Activated CD4-positive, alpha-beta memory T cell treated with anti-CD3 and anti-CD28 coated beads, Interleukin-2, amount 10 ng/mL, durations not matched to agents 7 days and 5 days (primary cell): ENCODE data around the gene TMPRSS11A. TPM values are rescaled to one million over a fixed set of nuclear protein-coding genes. Genes with fewer than 3 reads are reported as not detected.

Source experiments
- CTCF ChIA-PET: fragments of 350-600 bp; sonication (Branson Sonifier 250); formaldehyde crosslinking; loops from one replicate; lab custom pipeline; 2021; ENCODE audit warnings: antibody characterized with exemption, inconsistent platforms; lab: Charles Lee
- POLR2A ChIA-PET: fragments of 350-600 bp; sonication (Branson Sonifier 250); formaldehyde crosslinking; loops from one replicate; lab custom pipeline; 2021; ENCODE audit warnings: antibody characterized with exemption; lab: Charles Lee
- DNase-seq: peaks from one replicate; pipeline ENCODE4 v3.0.0-alpha.2; 2020
- H3K27ac Mint-ChIP-seq: one replicate; pipeline ENCODE4 v1.8.0; 2021; ENCODE audit warnings: mild to moderate bottlenecking, mixed read lengths
- H3K27me3 Mint-ChIP-seq: one replicate; pipeline ENCODE4 v1.8.0; 2021; ENCODE audit warnings: mixed read lengths
- H3K36me3 Mint-ChIP-seq: one replicate; pipeline ENCODE4 v1.8.0; 2021; ENCODE audit warnings: low read depth, mixed read lengths
- H3K4me1 Mint-ChIP-seq: one replicate; pipeline ENCODE4 v1.8.0; 2021; ENCODE audit warnings: mixed read lengths
- H3K4me3 Mint-ChIP-seq: one replicate; pipeline ENCODE4 v1.8.0; 2021; ENCODE audit warnings: mild to moderate bottlenecking, mixed read lengths
- H3K9me3 Mint-ChIP-seq: one replicate; pipeline ENCODE4 v1.8.0; 2021; ENCODE audit warnings: mixed read lengths
- total RNA-seq, 2 experiments: library from RNA; stranded (reverse); gene quantifications; one replicate each; pipeline ENCODE4 v1.2.3, GENCODE V29; 2021

TMPRSS11A gene
- total RNA-seq, 2 experiments from 2014 or later = not detected

- Mint-ChIP-seq H3K36me3 (no peaks in the 10 kb centered on the region), H3K27me3 (peaks cover 14% of the 10 kb centered on the region), H3K9me3 (no peaks in the 10 kb centered on the region), H3K4me3 (no peak overlapping the region), H3K4me1 (no peaks in the 10 kb centered on the region), H3K27ac (no peak overlapping the region)
- no peak for DNase-seq
- CTCF ChIA-PET = no interaction called here
- POLR2A ChIA-PET = no interaction called here
These were observed 29.5 kb downstream of the TMPRSS11A start for GRCh38 chr4:67933755-67934154.

GRCh38 chr4:67933038-67933437 lies 30.3 kb downstream of the TMPRSS11A start:
- DNase-seq = no peak
- Mint-ChIP-seq H3K9me3 (no peaks in the 10 kb centered on the region), H3K27ac (no peak overlapping the region), H3K36me3 (no peaks in the 10 kb centered on the region), H3K4me1 (no peaks in the 10 kb centered on the region), H3K27me3 (peaks cover 17% of the 10 kb centered on the region), H3K4me3 (no peak overlapping the region)
- ChIA-PET CTCF (no interaction called here), POLR2A (no interaction called here)

GRCh38 chr4:67931256-67931655 lies 32.0 kb downstream of the TMPRSS11A start:
- Mint-ChIP-seq H3K36me3 (no peaks in the 10 kb centered on the region), H3K9me3 (no peaks in the 10 kb centered on the region), H3K4me1 (no peaks in the 10 kb centered on the region), H3K27ac (no peak overlapping the region), H3K27me3 (peaks cover 17% of the 10 kb centered on the region), H3K4me3 (no peak overlapping the region)
- CTCF ChIA-PET = no interaction called here
- no peak for DNase-seq
- POLR2A ChIA-PET = no interaction called here

GRCh38 chr4:67929426-67929825 lies 33.9 kb downstream of the TMPRSS11A start:
- no peaks in the 10 kb centered on the region for H3K36me3 Mint-ChIP-seq
- no peaks in the 10 kb centered on the region for H3K4me1 Mint-ChIP-seq
- ChIA-PET POLR2A (no interaction called here), CTCF (no interaction called here)
- H3K27ac Mint-ChIP-seq = no peak overlapping the region
- no peaks in the 10 kb centered on the region for H3K9me3 Mint-ChIP-seq
- peaks cover 13% of the 10 kb centered on the region for H3K27me3 Mint-ChIP-seq
- no peak for DNase-seq
- no peak overlapping the region for H3K4me3 Mint-ChIP-seq

GRCh38 chr4:67928546-67928945 lies 34.7 kb downstream of the TMPRSS11A start:
- Mint-ChIP-seq H3K4me1 (no peaks in the 10 kb centered on the region), H3K9me3 (no peaks in the 10 kb centered on the region), H3K36me3 (no peaks in the 10 kb centered on the region), H3K4me3 (no peak overlapping the region), H3K27ac (no peak overlapping the region), H3K27me3 (peaks cover 12% of the 10 kb centered on the region)
- DNase-seq = no peak
- ChIA-PET POLR2A (no interaction called here), CTCF (no interaction called here)

GRCh38 chr4:67927251-67927650 lies 36.0 kb downstream of the TMPRSS11A start:
- no peaks in the 10 kb centered on the region for H3K4me1 Mint-ChIP-seq
- ChIA-PET POLR2A (no interaction called here), CTCF (no interaction called here)
- DNase-seq = no peak
- no peaks in the 10 kb centered on the region for H3K9me3 Mint-ChIP-seq
- no peak overlapping the region for H3K4me3 Mint-ChIP-seq
- no peak overlapping the region for H3K27ac Mint-ChIP-seq
- H3K27me3 Mint-ChIP-seq = peaks cover 11% of the 10 kb centered on the region
- H3K36me3 Mint-ChIP-seq = no peaks in the 10 kb centered on the region

- H3K4me1 Mint-ChIP-seq = no peaks in the 10 kb centered on the region
- no peaks in the 10 kb centered on the region for H3K36me3 Mint-ChIP-seq
- peaks cover 8% of the 10 kb centered on the region for H3K27me3 Mint-ChIP-seq
- no peak for DNase-seq
- POLR2A ChIA-PET = no interaction called here
- CTCF ChIA-PET = no interaction called here
- H3K27ac Mint-ChIP-seq = no peak overlapping the region
- no peaks in the 10 kb centered on the region for H3K9me3 Mint-ChIP-seq
- H3K4me3 Mint-ChIP-seq = no peak overlapping the region
These were observed 36.8 kb downstream of the TMPRSS11A start for GRCh38 chr4:67926485-67926884.

- Mint-ChIP-seq H3K27me3 (peaks cover 4% of the 10 kb centered on the region), H3K9me3 (no peaks in the 10 kb centered on the region), H3K36me3 (no peaks in the 10 kb centered on the region), H3K4me1 (no peaks in the 10 kb centered on the region), H3K4me3 (no peak overlapping the region), H3K27ac (no peak overlapping the region)
- CTCF ChIA-PET = no interaction called here
- POLR2A ChIA-PET = no interaction called here
- no peak for DNase-seq
These were observed 40.6 kb downstream of the TMPRSS11A start for GRCh38 chr4:67922697-67923096.

- no peaks in the 10 kb centered on the region for H3K4me1 Mint-ChIP-seq
- ChIA-PET POLR2A (no interaction called here), CTCF (no interaction called here)
- H3K27ac Mint-ChIP-seq = no peak overlapping the region
- no peaks in the 10 kb centered on the region for H3K36me3 Mint-ChIP-seq
- no peak overlapping the region for H3K4me3 Mint-ChIP-seq
- peaks cover 4% of the 10 kb centered on the region for H3K27me3 Mint-ChIP-seq
- H3K9me3 Mint-ChIP-seq = no peaks in the 10 kb centered on the region
- no peak for DNase-seq
These were observed 44.9 kb downstream of the TMPRSS11A start for GRCh38 chr4:67918428-67918827.

GRCh38 chr4:67915400-67915966 lies 47.8 kb downstream of the TMPRSS11A start:
- no peaks in the 10 kb centered on the region for H3K4me1 Mint-ChIP-seq
- H3K27me3 Mint-ChIP-seq = peaks cover 20% of the 10 kb centered on the region
- no peaks in the 10 kb centered on the region for H3K36me3 Mint-ChIP-seq
- POLR2A ChIA-PET = no interaction called here
- no peak overlapping the region for H3K4me3 Mint-ChIP-seq
- CTCF ChIA-PET = no interaction called here
- H3K27ac Mint-ChIP-seq = no peak overlapping the region
- no peak for DNase-seq
- no peaks in the 10 kb centered on the region for H3K9me3 Mint-ChIP-seq

GRCh38 chr4:67912080-67912479 lies 51.2 kb downstream of the TMPRSS11A start:
- Mint-ChIP-seq H3K4me3 (no peak overlapping the region), H3K4me1 (no peaks in the 10 kb centered on the region), H3K9me3 (no peaks in the 10 kb centered on the region), H3K27ac (no peak overlapping the region), H3K27me3 (peaks cover 18% of the 10 kb centered on the region), H3K36me3 (no peaks in the 10 kb centered on the region)
- ChIA-PET CTCF (interaction anchor here (1.1 to 1.5 kb wide), 3 partner anchors 9 to 362 kb away, joined by 3 to 4 read pairs (median 4); no protein-coding TSS in a partner anchor), POLR2A (no interaction called here)
- DNase-seq = no peak

- H3K27me3 Mint-ChIP-seq = peaks cover 18% of the 10 kb centered on the region
- no peaks in the 10 kb centered on the region for H3K4me1 Mint-ChIP-seq
- no peaks in the 10 kb centered on the region for H3K9me3 Mint-ChIP-seq
- no peaks in the 10 kb centered on the region for H3K36me3 Mint-ChIP-seq
- ChIA-PET CTCF (interaction anchor here (1.2 to 1.5 kb wide), 5 partner anchors 9 to 365 kb away, joined by 3 to 5 read pairs (median 4); no protein-coding TSS in a partner anchor), POLR2A (no interaction called here)
- H3K4me3 Mint-ChIP-seq = no peak overlapping the region
- no peak for DNase-seq
- no peak overlapping the region for H3K27ac Mint-ChIP-seq
These were observed 51.7 kb downstream of the TMPRSS11A start for GRCh38 chr4:67911638-67912037.

GRCh38 chr4:67911141-67911540 lies 52.2 kb downstream of the TMPRSS11A start:
- ChIA-PET POLR2A (no interaction called here), CTCF (interaction anchor here (1.0 to 1.5 kb wide), 6 partner anchors 8 to 365 kb away, joined by 3 to 6 read pairs (median 4); no protein-coding TSS in a partner anchor)
- no peak overlapping the region for H3K4me3 Mint-ChIP-seq
- no peak for DNase-seq
- H3K9me3 Mint-ChIP-seq = no peaks in the 10 kb centered on the region
- no peaks in the 10 kb centered on the region for H3K36me3 Mint-ChIP-seq
- no peak overlapping the region for H3K27ac Mint-ChIP-seq
- peaks cover 19% of the 10 kb centered on the region for H3K27me3 Mint-ChIP-seq
- H3K4me1 Mint-ChIP-seq = no peaks in the 10 kb centered on the region

GRCh38 chr4:67910585-67910905 lies 52.7 kb downstream of the TMPRSS11A start:
- no peak overlapping the region for H3K4me3 Mint-ChIP-seq
- no peaks in the 10 kb centered on the region for H3K9me3 Mint-ChIP-seq
- no peaks in the 10 kb centered on the region for H3K4me1 Mint-ChIP-seq
- DNase-seq = no peak
- peaks cover 24% of the 10 kb centered on the region for H3K27me3 Mint-ChIP-seq
- H3K36me3 Mint-ChIP-seq = no peaks in the 10 kb centered on the region
- POLR2A ChIA-PET = no interaction called here
- no peak overlapping the region for H3K27ac Mint-ChIP-seq
- CTCF ChIA-PET = interaction anchor here (1.0 to 1.5 kb wide), 6 partner anchors 8 to 364 kb away, joined by 4 to 6 read pairs (median 5); no protein-coding TSS in a partner anchor
